K562 (cell line): Measurements from ENCODE around the gene MAP3K12. TPM values are rescaled to one million over a fixed set of nuclear protein-coding genes. Genes with fewer than 3 reads are reported as not detected.

Experiments
- ELF1 ChIP-seq: fragments of 200-800 bp; sonication (Bioruptor generic); IDR thresholded peaks from 2 replicates; pipeline ENCODE4 v1.6.1; 2016; ENCODE audit warnings: missing genetic modification characterization, missing compliant biosample characterization
- MXI1 ChIP-seq: IDR thresholded peaks from 2 replicates; pipeline ENCODE4 v1.6.1; 2011; ENCODE audit warnings: low read depth, mild to moderate bottlenecking, improper control_type of control experiment, low read length
- NCOA2 ChIP-seq, 2 experiments: fragments of 450-650 bp; IDR thresholded peaks; 2 replicates each; pipeline ENCODE4 v1.6.1; 2018; ENCODE audit warnings: mild to moderate bottlenecking in 2 of 2, moderate library complexity in 1 of 2; ENCODE audit not compliant: partially characterized antibody in 2 of 2
- NFIC ChIP-seq: fragments of 450-650 bp; IDR thresholded peaks from 2 replicates; pipeline ENCODE4 v1.6.1; 2017; ENCODE audit warnings: mild to moderate bottlenecking, inconsistent platforms
- NR2C1 ChIP-seq, 2 experiments: fragments of 450-650 bp; IDR thresholded peaks; 2 replicates each; pipeline ENCODE4 v1.6.1; 2017; ENCODE audit warnings: mild to moderate bottlenecking in 2 of 2, antibody characterized with exemption in 1 of 2, inconsistent platforms in 1 of 2, missing compliant biosample characterization in 1 of 2, missing genetic modification characterization in 1 of 2
- SIN3A ChIP-seq, 2 experiments: fragments of 150-350 bp in 1 of 2; IDR thresholded peaks; 2 replicates each; pipeline ENCODE4 v1.6.1; 2011 to 2016; ENCODE audit warnings: borderline replicate concordance in 2 of 2, low read depth in 2 of 2, low read length in 2 of 2, mild to moderate bottlenecking in 2 of 2, moderate library complexity in 2 of 2; ENCODE audit not compliant: control insufficient read depth in 1 of 2
- SIN3B ChIP-seq: fragments of 450-650 bp; IDR thresholded peaks from 2 replicates; pipeline ENCODE4 v1.6.1; 2017; ENCODE audit warnings: low read depth, mild to moderate bottlenecking, moderate library complexity
- ZNF140 ChIP-seq: fragments of 250-450 bp; sonication (Bioruptor Pico); IDR thresholded peaks from 2 replicates; pipeline ENCODE4 v1.8.0; 2021; ENCODE audit warnings: moderate library complexity, mild to moderate bottlenecking, inconsistent platforms
- ZZZ3 ChIP-seq: fragments of 450-650 bp; IDR thresholded peaks from 2 replicates; pipeline ENCODE4 v1.6.1; 2016; ENCODE audit warnings: antibody characterized with exemption, mild to moderate bottlenecking, moderate library complexity
- polyA plus RNA-seq, 8 experiments: library from polyadenylated mRNA; depleted of rRNA in 4 of 8; stranded (reverse) in 5 of 8; unstranded in 3 of 8; fragments of >200 nt; fragmentation: Nextera tagmentation in 2 of 8; fragmentation: Illumina TruSeq in 1 of 8; extraction: Ambion mirVana in 2 of 8; extraction: Trizol in 1 of 8; gene quantifications; 2 replicates each; pipeline versions ENCODE4 v1.2.1 to v1.2.3, GENCODE V29; 2011 to 2014; ENCODE audit warnings: inconsistent platforms in 1 of 8, missing spikeins in 1 of 8
- total RNA-seq, 7 experiments: library from RNA; depleted of rRNA in 6 of 7; stranded (reverse); fragments of >200 nt in 6 of 7; fragmentation: Illumina TruSeq in 2 of 7; extraction: Trizol in 2 of 7; gene quantifications; 2 replicates each; pipeline versions ENCODE4 v1.2.1 to v1.2.3, GENCODE V29; 2011 to 2021; ENCODE audit warnings: low replicate concordance in 1 of 7
- TF ChIP-seq, protein P1 (sequence below), 2 experiments: fragments of 150-350 bp in 1 of 2; IDR thresholded peaks; 2 replicates each; pipeline ENCODE4 v1.6.1; 2012 to 2016; ENCODE audit warnings: low read depth in 2 of 2, low read length in 2 of 2, mild to moderate bottlenecking in 1 of 2, moderate library complexity in 1 of 2
- TF ChIP-seq, protein P2 (sequence below): sonication (generic); formaldehyde crosslinking; IDR thresholded peaks from 2 replicates; pipeline ENCODE4 v1.8.0; 2023; ENCODE audit warnings: mild to moderate bottlenecking, missing genetic modification reagents
- TF ChIP-seq, protein P3 (sequence below), 2 experiments: fragments of 450-650 bp in 1 of 2; sonication (generic) in 1 of 2; formaldehyde crosslinking in 1 of 2; IDR thresholded peaks; 2 replicates each; pipeline versions ENCODE4 v1.7.1 to v1.9.0; 2016 to 2022; ENCODE audit warnings: inconsistent platforms in 1 of 2, mild to moderate bottlenecking in 1 of 2, missing genetic modification reagents in 1 of 2

The MAP3K12 gene
- total and polyA plus RNA-seq, 9 of the 15 experiments (the other 6 are each of a cell fraction or from before 2014, with no cell fraction given), result 0.10 to 2.4 (median 1.6) TPM

DNA sequence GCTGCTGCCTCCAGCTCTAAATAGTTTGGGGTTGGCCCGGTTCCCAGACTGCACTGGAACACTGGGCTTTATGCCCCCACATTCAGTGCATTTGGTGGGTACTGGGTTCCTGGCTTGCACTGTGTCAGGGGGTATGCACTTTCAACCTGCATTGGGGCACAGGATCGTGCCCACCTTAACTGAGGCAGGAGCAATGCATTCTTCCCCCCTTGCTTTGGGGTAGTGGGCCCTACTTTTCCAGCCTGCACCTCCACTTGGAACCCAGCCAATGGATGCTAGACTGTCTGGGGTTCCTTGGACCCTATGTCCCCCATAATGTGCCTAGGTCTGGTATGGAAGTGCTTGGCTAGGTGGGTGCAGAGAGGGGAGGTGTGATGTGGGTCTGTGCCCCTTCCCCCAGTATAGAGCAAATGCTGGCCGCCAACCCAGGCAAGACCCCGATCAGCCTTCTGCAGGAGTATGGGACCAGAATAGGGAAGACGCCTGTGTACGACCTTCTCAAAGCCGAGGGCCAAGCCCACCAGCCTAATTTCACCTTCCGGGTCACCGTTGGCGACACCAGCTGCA lies 2.4 kb upstream of the MAP3K12 start (continued):
- TF ChIP-seq NCOA2 (IDR thresholded peaks at IDR 0.05; ENCODE audit: partially characterized antibody in 2 of 2) (no peak), NR2C1 (IDR thresholded peaks at IDR 0.05) (peak; percentile 47; the same call in 1 of the 2 replicates), NR2C1 (tag; IDR thresholded peaks at IDR 0.05) (no peak), SIN3B (no peak), SIN3A (IDR thresholded peaks at IDR 0.05; ENCODE audit: borderline replicate concordance in 2 of 2, control insufficient read depth in 1 of 2, low read depth in 2 of 2, low read length in 2 of 2) (no peak; a peak in 1 of 4 replicates), ZNF140 (no peak), ZZZ3 (0 out of 2 replicates have a peak, but pooled peaks have one; percentile 21), ELF1 (tag) (no peak), NFIC (peak; percentile 91), MXI1 (no peak)
- TF ChIP-seq, protein P1, sequence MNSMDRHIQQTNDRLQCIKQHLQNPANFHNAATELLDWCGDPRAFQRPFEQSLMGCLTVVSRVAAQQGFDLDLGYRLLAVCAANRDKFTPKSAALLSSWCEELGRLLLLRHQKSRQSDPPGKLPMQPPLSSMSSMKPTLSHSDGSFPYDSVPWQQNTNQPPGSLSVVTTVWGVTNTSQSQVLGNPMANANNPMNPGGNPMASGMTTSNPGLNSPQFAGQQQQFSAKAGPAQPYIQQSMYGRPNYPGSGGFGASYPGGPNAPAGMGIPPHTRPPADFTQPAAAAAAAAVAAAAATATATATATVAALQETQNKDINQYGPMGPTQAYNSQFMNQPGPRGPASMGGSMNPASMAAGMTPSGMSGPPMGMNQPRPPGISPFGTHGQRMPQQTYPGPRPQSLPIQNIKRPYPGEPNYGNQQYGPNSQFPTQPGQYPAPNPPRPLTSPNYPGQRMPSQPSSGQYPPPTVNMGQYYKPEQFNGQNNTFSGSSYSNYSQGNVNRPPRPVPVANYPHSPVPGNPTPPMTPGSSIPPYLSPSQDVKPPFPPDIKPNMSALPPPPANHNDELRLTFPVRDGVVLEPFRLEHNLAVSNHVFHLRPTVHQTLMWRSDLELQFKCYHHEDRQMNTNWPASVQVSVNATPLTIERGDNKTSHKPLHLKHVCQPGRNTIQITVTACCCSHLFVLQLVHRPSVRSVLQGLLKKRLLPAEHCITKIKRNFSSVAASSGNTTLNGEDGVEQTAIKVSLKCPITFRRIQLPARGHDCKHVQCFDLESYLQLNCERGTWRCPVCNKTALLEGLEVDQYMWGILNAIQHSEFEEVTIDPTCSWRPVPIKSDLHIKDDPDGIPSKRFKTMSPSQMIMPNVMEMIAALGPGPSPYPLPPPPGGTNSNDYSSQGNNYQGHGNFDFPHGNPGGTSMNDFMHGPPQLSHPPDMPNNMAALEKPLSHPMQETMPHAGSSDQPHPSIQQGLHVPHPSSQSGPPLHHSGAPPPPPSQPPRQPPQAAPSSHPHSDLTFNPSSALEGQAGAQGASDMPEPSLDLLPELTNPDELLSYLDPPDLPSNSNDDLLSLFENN (IDR thresholded peaks at IDR 0.05; ENCODE audit: low read depth in 2 of 2, low read length in 2 of 2), result peak; percentile 10 to 18; a peak in 1 of 4 replicates
- TF ChIP-seq, protein P2, sequence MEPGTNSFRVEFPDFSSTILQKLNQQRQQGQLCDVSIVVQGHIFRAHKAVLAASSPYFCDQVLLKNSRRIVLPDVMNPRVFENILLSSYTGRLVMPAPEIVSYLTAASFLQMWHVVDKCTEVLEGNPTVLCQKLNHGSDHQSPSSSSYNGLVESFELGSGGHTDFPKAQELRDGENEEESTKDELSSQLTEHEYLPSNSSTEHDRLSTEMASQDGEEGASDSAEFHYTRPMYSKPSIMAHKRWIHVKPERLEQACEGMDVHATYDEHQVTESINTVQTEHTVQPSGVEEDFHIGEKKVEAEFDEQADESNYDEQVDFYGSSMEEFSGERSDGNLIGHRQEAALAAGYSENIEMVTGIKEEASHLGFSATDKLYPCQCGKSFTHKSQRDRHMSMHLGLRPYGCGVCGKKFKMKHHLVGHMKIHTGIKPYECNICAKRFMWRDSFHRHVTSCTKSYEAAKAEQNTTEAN (CRISPR knock-in tag), result 0 out of 2 replicates have a peak, but pooled peaks have one; percentile 6
- TF ChIP-seq, protein P3, sequence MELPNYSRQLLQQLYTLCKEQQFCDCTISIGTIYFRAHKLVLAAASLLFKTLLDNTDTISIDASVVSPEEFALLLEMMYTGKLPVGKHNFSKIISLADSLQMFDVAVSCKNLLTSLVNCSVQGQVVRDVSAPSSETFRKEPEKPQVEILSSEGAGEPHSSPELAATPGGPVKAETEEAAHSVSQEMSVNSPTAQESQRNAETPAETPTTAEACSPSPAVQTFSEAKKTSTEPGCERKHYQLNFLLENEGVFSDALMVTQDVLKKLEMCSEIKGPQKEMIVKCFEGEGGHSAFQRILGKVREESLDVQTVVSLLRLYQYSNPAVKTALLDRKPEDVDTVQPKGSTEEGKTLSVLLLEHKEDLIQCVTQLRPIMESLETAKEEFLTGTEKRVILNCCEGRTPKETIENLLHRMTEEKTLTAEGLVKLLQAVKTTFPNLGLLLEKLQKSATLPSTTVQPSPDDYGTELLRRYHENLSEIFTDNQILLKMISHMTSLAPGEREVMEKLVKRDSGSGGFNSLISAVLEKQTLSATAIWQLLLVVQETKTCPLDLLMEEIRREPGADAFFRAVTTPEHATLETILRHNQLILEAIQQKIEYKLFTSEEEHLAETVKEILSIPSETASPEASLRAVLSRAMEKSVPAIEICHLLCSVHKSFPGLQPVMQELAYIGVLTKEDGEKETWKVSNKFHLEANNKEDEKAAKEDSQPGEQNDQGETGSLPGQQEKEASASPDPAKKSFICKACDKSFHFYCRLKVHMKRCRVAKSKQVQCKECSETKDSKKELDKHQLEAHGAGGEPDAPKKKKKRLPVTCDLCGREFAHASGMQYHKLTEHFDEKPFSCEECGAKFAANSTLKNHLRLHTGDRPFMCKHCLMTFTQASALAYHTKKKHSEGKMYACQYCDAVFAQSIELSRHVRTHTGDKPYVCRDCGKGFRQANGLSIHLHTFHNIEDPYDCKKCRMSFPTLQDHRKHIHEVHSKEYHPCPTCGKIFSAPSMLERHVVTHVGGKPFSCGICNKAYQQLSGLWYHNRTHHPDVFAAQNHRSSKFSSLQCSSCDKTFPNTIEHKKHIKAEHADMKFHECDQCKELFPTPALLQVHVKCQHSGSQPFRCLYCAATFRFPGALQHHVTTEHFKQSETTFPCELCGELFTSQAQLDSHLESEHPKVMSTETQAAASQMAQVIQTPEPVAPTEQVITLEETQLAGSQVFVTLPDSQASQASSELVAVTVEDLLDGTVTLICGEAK (IDR thresholded peaks at IDR 0.05), result no peak
- TF ChIP-seq, protein P3 (CRISPR knock-in tag; IDR thresholded peaks at IDR 0.05), result no peak
